HG02588 (cell line): Measurements from ENCODE around the gene KBTBD8.

Source experiments
- ATAC-seq: cut with Tn5 transposase; IDR thresholded peaks from one replicate; pipeline ENCODE4 v1.9.1; 2021; ENCODE audit warnings: mild to moderate bottlenecking, moderate library complexity; ENCODE audit not compliant: unreplicated experiment

KBTBD8 gene

DNA sequence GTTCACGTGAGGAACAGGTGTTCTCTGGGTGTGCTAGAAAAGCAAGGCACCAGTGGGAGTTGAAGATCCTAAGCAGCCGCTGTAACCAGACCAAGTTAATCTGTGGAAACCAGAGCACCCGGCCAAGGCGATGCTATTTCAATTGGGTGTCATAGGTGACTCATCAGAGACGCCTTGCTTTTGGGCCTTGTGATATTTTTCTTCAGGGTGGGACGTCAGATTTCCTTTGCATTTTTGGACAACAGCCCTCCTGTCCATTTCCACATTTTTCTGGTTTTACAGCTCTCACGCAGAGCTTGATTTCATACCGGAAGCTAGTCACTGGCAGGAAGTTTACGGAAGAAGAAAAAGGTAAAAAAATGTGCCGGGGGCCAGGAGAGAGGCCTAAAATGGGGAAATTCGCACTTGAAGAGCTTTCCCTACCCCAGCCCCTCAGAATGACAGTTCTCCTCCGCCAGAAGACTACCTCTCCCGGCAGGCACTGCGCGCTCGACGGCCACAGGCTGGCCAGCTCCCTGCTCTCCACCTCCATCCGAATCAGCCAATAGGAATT is 471 bp upstream of the KBTBD8 start:
- peak; percentile 93 for ATAC-seq

DNA sequence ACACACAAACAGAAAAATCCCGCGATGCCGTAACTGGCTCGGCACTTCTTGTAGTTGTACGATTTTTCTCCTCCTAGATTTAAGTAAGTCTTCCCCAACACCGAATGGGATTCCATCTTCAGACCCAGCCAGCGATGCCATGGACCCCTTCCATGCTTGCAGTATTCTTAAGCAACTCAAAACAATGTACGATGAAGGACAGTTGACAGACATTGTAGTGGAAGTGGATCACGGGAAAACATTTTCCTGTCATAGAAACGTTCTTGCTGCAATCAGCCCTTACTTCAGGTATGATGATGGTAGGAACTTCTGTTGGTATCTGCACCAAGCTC is 763 bp downstream of the KBTBD8 start:
- ATAC-seq: no peak

DNA sequence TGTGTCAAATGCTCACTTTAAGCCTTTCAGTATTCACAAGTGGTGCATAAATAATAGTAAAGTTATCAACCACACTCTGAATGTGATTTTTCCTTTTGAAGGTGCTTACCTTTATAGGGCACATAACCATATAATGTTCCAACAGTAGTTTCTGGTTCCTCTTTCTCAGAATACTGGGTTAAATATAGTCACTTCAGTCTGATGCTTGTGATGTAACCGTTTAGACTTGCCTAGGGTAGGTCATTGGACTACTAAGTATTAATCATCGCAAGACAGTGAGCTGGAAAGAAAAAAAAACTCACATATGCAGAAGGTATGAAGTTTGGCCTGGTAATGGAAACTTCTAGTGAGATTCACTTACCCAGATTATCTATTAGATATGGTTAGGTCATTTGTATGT is 1.9 kb downstream of the KBTBD8 start:
- ATAC-seq: peak; percentile 37

DNA sequence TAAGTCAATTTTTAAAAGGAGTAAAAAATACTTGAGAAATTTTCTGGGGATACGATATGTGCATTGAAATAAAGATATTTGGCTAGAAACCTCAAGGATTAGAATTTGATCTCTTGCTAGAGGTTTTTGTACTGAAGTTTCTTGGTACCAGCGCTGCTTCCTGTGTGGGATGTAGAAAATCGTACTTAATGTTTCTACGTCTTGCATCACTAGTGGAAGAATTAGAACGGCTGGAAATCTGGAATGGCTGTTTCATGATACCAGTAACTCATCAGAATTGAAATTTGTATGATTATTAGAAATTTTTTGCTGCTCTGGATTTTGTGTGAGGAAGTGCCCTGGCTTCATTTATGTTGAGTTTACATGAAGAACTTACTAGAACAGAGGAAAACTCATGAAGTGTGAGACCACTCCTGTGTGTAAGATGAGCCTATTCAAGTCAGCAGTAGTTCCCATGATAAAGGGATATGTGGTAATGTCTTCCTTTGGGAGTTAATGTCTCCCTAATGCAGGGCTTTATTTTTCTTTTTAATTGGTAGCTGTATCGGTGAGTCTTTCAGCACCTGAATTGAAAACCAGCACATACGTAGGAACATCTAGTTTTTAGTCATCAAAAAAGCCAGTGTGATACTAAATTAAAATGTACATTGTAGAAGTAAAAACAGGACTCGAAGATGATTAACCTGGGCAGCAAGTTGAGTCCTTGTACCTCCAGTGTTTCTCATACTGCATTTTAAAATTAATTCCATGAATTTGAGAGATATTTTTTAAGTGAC is 3.2 kb downstream of the KBTBD8 start:
- no peak for ATAC-seq

DNA sequence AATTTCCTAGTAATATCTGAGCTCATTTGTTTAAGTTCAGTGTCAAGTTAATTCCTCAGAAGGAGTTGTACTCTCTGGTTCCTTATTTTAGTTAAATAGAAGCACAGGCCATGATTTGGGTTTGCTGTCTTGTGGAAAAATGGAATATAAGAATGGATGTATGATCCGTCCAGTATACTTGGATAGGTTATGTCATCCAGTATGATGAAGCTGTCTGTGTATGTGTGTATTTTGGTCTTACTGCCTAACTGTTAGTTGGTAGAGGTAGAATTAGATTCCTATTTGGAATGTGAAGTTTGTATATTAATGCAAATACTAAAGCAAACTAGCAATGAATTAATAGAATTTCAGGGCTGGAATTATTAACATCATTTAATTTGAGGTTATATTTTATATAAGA is 7.9 kb downstream of the KBTBD8 start:
- ATAC-seq: no peak

DNA sequence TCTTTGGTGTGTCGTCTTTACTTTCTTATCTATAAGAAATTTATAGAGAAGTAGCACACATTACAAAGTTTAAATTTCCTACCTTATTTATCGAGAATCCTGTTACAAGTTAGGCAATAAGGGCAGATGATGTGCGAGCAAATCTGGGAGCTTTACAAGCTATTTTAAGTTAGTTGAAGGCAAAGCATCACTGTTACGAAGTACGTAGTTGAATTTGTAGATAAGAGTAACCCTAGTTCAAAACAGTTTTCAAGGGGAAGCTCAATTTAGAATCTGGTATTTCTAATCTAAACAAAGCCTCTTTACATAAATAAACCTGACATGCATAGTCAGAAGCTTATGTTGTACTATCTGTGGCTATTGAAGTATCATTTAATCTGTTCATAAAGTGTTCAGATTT is 8.4 kb downstream of the KBTBD8 start:
- ATAC-seq: no peak

DNA sequence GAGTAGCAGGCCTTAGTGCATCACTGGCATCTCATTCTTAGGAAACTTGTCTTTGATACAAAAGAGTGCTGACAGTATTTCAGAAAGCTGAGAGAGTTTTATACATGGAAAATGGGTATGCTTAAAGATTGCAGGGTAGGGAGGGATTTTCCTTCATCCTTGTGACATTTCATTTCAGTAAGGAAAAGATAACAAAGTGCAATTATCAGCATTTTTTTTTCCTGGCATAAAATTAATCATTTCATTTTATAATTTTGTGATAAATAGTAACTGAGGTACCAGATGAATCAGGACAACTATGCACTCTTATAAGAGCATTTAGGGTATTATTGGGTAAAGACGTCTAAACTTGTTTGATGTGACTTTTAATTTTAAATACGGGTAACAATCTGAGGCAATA is 10.3 kb downstream of the KBTBD8 start:
- ATAC-seq: no peak

DNA sequence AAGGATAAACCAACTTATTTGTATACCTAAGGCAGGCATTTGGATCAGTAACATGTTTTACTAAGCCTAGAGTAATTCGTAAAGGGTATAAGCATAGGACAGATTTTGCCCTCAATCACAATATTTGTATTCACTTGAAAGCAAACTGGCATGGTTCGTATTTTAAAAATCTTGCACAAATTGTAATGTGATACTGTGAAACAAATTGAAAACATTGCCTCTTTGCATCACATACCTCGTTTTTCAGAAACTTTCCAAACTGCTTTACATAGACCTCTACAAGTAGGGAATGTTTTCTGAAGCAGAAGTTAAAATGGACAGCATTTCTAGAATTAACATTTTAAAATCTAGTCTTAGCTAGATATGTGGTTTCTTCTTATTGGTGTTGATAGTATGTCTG is 11.6 kb downstream of the KBTBD8 start:
- ATAC-seq: no peak

DNA sequence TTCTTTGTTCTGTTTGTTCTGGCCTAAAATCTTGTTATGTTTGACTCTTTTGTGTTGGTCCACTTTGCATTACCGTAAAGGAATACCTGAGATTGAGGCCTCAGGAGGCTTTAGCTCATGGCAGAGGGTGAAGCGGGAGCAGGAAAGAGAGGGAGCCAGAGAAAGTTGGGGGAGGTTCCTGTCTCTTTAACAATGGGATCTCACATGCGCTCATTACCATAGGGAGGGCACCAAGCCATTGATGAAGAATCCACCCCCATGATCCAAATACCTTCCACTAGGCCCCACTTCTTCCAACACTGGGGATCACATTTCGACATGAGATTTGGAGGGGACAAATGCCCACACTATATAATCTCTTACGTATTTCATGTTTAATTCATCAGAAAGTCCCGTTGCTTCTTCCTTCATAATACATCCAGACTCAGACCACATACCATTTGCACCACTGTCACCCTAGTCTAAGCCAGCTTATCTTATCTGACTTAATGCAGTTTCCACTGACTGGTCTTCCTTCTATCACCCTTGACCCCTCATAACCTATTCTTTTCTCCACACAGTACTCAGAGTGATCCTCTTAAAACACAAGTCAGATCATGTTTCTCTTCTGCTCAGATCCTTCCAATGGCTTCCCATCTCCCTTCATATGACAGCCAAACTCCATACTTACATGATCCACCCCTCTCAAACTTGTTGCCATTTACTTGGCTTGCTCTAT is 13.5 kb downstream of the KBTBD8 start:
- no peak for ATAC-seq

DNA sequence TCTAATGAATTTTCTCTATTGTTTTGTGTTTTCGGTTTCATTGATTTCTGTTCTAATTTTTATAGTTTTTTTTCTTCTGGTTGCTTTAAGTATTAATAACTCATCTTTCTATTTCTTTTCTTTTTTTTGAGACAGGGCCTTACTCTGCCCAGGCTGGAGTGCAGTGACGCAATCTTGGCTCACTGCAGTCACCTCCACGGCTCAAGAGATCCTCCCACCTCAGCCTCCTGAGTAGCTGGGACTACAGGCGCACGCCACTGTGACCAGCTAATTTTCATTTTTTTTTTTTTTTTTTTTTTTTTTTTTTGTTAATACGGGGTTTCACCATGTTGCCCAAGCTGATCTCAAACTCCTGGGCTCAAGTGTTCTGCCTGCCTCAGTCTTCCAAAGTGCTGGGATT is 14.5 kb downstream of the KBTBD8 start:
- ATAC-seq: no peak

DNA sequence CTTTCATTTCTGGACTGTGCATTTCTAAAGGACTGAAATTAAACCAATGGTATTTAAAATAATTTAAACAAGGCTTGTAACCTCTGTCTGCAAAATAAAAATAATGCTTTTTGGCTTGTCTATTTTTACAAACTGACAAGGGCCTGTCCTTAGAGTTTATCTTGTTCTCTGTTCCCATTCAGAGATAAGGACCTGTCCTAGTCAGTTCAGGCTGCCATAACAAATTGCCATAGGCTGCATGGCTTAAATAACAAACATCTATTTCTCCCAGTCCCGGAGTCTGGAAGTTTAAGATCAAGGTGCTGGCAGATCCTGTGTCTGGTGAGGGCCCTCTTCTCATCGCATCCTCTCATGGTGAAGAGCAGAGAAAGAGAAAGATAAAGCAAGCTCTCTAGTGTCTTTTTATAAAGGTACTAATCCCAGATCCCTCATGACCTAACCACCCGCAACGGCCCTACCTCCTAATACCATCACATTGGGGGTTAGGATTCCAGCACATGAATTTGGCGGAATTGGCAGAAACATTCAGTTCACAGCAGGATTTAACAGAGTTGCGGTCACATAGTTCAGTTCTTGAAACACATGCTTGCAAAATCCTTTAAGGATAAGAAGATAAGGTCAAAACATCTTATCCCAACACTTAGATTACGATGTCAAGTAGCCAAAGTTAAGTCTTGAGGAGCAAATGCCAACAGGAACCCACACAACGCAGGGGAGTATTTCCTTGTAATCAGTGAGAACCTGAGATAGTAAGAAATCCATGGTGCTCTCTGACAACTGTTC is 17.8 kb downstream of the KBTBD8 start:
- no peak for ATAC-seq

DNA sequence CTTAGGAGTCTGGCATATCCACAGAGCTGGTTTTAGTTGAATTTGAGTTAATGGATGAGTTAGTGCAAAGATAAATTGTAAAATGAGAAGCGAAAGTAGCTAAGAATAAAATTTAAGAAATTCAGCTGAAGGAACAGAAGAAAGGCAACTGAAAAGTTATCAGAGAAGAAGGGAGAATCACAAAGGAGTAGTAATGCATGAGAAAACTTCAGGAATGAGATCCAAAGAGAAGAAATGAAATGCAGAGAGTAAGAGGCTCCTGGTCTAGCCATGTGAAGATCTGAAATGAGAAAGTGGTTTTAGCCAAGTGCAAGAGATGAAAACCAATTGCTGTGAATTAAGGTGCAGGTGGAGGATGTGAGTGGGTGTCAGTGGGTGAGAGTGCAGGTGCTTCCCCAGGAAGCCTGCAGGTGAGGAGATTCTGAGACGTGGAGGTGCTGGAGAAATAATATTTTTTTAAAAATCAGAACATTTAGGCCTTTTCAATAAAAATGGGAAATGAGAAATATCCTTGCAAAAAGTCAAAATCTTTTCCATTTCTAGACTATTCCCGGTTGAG is 18.5 kb downstream of the KBTBD8 start:
- ATAC-seq: peak; percentile 43

DNA sequence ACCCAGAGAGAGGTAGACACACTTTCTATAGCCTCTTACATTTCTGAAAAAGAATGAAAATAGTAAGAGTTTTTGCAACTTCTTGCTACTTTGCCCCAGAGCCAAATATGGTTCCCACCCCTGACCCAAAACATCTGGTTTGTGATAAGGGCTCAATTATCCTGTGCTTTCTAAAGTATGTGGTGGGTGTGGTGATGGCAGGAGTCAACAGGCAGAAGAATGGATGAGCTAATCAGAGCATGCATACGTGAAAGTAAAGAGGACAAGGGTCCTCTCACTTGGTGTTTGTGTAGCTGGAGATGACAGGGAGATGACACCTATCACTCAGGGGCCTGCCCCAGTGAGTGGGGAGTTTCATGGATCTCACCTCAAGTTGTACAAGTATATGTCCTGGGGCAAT is 19.1 kb downstream of the KBTBD8 start:
- ATAC-seq: peak; percentile 13

DNA sequence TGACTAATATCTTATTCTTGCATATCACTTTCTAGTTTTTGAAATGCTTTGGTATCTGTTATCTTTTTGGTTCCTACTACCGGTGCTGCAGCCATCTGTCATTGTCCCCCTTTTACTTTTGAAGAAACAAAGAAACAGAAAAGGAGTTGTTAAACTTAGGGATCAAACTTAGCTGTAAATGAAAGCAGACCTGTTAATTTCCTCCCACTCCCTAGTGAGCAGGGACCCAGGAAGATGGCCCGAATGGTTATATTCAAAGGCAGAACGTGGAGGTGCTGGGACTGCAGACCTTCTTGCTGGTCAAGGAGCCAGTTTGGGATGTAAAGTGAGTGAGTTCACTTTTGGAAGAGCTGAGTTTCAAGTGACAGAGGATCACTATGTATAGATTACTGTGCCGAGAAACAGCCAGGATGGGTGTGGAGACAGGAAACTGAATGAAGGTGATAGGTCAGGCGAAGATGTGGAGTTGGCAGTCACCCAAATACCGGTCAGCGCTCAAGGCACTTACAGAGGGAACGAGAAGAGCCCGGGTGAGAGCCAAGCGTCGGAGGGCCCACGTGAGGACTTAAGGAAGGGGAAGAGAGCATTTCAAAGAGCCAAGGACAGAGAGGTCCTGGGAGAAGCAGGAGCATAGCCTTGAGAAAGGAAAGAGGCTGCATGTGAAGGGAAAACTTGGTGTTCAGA is 20.1 kb downstream of the KBTBD8 start:
- ATAC-seq: peak; percentile 41

DNA sequence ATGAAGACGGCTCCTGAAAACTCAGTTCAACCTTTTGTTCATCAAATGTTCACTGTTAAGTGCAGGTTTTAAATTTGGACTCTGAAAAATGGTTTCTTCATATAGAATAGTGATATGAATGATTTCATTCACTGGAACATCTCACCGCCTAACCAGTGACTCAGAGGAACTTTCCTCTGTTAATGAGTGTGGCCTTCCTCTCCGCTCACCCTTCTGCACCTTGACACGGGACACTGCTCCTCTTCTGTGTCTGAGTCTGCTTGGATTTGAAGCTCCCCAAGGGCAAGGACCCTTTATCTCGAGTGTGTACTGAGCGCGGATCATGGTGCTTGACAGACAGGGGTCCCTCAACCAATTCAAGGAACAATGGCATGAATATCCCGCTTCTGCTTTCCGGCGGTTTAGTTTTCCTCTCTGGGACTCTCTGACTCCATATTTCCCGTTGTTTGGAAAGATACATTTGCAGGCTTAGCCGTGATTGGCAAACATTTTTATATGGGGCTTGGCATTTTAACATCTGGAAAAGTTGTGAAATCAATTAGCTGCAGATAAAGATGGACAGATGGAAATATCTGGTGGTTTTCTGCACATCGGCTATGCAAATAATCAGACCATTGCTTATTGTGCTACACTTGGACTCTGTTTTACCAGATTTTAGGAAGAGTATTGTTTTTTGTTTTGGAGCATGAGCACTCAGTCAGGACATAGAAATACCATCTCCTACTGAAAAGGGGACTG is 20.9 kb downstream of the KBTBD8 start:
- ATAC-seq: peak; percentile 44

DNA sequence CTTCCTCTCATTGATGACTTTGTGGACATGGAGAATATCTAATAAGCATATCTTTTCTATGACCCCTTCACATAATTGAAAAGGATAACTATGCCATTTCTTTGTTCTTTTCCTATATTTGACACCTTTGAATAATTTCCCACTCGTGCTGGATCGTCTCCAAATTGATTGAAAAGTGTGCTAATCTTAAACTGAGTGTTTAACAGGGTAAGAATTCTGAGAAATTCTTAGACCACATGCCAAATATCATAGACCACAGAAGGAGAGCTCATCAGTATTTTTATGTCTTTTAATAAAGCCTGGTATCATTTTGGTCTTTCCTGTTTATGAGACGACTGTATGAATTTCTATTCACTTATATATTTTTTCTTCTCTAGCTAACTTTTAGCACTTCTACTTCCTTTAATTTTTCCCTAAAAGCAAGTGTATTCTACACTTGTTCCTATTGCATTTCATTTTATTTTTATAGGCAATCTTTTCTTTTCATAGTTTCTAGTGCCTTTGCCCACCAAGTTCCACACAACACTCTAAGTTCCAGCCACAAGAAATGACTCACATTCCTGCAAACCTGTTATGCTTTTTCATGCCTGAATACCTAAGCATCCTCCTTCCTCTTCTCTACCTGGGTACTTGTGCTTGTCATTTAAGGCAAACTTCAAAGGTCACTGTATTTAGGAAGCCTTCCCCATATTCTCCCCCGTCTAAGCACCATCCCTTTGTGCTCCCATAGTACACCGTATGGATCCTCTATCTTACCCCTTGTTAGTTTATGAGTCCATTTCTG is 30.1 kb downstream of the KBTBD8 start:
- ATAC-seq: no peak

DNA sequence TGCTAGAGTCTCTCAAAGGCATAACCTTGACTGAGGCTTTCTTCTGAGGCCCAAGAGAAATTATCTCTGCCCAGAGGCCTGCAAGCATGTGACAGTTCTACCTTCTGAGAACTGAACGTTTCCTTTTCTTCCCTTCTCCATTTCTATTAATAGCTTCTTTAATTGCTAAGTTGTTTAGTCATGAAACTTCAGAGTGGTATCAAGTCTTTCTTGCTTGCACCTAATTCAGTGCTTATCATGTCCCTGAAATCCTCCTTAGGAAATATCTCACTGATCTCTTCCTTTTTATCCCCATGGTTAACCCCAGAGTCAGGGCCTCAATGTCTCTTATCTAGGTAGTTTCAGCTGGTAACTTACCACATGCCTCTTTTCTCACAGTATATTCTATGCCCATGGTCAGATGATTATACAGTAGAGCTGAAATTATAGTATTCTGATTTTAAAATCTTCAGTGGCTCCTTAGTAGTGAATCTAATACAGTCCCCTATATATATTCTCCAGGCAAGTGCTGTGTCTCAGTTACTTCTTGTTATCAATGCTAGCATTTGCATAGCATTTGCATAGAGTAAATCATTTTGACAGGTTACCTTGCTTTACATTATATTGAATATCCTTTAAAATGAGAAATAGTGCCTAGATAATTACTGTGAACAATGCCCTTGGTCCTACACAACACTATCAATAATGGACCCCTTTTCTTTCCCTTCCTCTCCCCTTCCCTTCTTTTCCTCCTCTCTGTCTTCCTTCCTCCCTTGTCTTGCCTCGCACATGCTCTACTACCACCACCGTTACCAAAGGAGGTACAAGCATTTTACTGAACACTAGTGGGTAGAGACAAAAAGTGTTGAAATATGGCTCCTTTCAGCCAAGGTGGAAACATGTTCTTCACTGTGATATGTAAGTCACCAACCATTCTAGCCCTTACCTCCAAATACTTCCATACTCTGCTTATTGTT is 33.0 kb downstream of the KBTBD8 start:
- peak; percentile 78 for ATAC-seq

DNA sequence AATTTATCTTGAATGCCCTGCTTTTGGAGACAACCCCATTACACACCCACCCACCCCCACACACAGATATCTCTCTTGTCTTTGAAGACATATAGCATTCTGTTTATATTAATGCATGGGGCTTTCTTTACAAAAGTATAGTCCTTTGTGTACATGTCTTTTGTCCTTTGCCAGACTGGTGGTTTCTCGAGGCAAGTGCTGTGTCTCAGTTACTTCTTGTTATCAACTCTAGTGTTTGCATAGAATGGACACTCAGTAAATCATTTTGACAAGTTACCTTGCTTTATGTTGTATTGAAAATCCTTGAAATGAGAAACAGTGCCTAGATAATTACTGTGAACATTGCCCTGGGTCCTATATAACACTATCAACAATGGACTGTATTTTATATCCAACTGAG is 33.9 kb downstream of the KBTBD8 start:
- ATAC-seq: no peak
